T-helper 17 cell (primary cell): ENCODE results near the gene SRD5A3. TPM values are rescaled to one million over a fixed set of nuclear protein-coding genes. Genes with fewer than 3 reads are reported as not detected.
A peak's percentile ranks its signal among the peaks of the same experiment; 100 is the strongest.
"Not testable (repeated sequence)": the region's sequence is repeated elsewhere in the genome, so short reads cannot be mapped to it uniquely, and the experiment has no call there.

Source experiments
- ATAC-seq: fragments of 150-1000 bp; cut with Tn5 transposase; 2 replicates; pipeline ENCODE4 v1.10.0; 2021; ENCODE audit warnings: mild to moderate bottlenecking, moderate library complexity
- DNase-seq, 3 donors: peaks; one replicate each; pipeline versions ENCODE4 v3.0.0 to v3.0.0-alpha.2; 2020 to 2021
- H3K9me3 ChIP-seq: one replicate; pipeline ENCODE4 v1.7.0; 2013; ENCODE audit warnings: low read length, mild to moderate bottlenecking; ENCODE audit not compliant: control insufficient read depth, poor library complexity, severe bottlenecking
- H3K27ac Mint-ChIP-seq: one replicate; pipeline ENCODE4 v1.8.0; 2022; ENCODE audit warnings: mild to moderate bottlenecking, moderate library complexity, mixed read lengths
- H3K27me3 Mint-ChIP-seq: one replicate; pipeline ENCODE4 v1.8.0; 2022; ENCODE audit warnings: mixed read lengths
- H3K36me3 Mint-ChIP-seq: one replicate; pipeline ENCODE4 v1.8.0; 2022; ENCODE audit warnings: low read depth, mixed read lengths
- H3K4me1 Mint-ChIP-seq: one replicate; pipeline ENCODE4 v1.8.0; 2022; ENCODE audit warnings: mild to moderate bottlenecking, mixed read lengths
- H3K4me3 Mint-ChIP-seq: one replicate; pipeline ENCODE4 v1.8.0; 2022; ENCODE audit warnings: mild to moderate bottlenecking, moderate library complexity, mixed read lengths
- total RNA-seq, 4 donors: library from RNA in 2 of 4; stranded (reverse) in 2 of 4; gene quantifications; one replicate each; pipeline ENCODE4 v1.2.3 and lab custom pipeline; 2022 to 2026

SRD5A3 gene
- total RNA-seq, 2 donors from 2014 or later: 1.8 to 2.6 TPM

DNA sequence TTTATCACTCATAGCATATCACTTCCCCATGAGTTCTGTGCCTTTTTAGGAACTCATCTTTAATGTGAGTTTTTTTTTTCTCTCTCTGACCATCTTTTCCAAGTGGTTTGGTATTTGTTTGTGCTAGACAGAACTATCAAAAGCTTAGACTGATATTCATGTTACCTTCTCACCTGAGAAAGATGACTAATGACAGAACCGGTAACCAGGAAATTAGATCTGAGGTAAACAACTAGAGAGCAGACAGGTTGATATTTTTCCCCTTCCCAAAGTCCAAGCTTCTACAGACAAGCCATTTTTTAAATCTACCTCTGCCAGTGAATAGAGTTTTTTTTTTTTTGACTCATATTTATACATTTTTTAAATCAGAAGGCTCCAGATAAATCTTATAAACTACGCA, 17.0 kb upstream of the SRD5A3 start:
- no peak for DNase-seq
- no peak overlapping the region for H3K27ac Mint-ChIP-seq
- ATAC-seq: no peak
- H3K9me3 ChIP-seq: no peaks in the 10 kb centered on the region
- no peaks in the 10 kb centered on the region for H3K36me3 Mint-ChIP-seq
- H3K4me1 Mint-ChIP-seq: no peaks in the 10 kb centered on the region
- peaks cover 28% of the 10 kb centered on the region for H3K27me3 Mint-ChIP-seq
- H3K4me3 Mint-ChIP-seq: no peak overlapping the region

DNA sequence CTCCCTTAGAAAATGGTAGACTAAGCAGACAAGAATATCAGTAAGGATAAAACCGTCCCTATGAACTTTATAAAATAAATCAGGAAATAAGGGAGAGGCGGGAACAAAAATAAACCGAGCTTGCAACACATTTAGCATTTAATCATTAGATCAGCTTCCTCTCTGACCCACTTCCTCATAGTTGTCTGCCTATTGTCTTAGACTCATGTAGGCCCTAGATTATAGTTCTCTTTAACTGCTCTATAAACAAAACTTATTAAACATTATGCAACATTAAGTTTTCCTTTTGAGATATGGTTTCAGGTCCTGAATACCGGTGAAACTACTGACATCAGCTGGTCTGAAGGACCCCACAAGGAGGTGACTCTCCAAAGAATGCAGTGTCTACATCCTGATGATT, 15.8 kb upstream of the SRD5A3 start:
- no peaks in the 10 kb centered on the region for H3K36me3 Mint-ChIP-seq
- ATAC-seq: no peak
- no peak overlapping the region for H3K4me3 Mint-ChIP-seq
- H3K27ac Mint-ChIP-seq: no peak overlapping the region
- H3K4me1 Mint-ChIP-seq: no peaks in the 10 kb centered on the region
- no peak for DNase-seq
- H3K9me3 ChIP-seq: no peaks in the 10 kb centered on the region
- H3K27me3 Mint-ChIP-seq: peaks cover 19% of the 10 kb centered on the region

DNA sequence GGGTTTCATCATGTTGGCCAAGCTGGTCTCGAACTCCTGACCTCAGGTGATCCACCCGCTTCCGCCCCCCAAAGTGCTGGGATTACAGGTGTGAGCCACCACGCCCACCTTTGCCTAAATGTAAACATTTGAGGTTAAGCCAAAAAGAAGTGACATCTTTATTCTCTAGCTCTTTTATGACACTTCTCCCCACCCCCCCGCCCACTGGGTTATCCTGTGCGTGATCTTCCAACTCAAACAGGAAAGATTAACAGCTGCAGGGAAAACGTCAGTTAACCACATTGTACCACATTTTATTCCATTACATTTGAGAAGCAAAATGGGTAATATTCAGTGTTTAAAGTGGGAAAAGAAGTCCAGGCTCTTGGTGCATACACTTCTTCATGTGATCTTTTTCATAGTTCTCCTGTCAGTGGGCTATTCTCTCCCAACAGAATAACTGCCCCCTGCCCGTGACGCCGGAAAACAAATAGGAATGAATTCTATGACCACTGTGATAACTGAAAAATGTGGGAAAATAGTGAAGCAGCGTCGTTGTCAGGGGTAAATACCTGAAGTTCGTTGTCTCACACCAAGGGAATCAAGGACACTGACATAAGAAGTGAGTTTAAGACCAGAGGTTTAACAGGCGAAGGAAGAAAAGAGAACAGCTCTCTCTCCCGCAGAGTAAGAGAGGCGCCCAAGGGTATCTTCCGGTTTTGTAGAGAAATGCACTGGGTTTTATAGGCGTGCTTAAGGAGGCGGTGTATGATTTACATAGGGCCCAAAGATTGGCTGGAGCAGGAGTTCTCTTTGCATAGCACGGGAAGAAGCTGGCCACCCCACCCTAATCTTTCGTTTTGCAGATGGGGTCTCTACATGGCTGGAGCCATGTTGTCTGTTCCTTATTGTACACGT, 9.7 kb upstream of the SRD5A3 start:
- Mint-ChIP-seq H3K4me3 (no peak overlapping the region), H3K27ac (no peak overlapping the region), H3K36me3 (peaks cover 3% of the 10 kb centered on the region), H3K27me3 (peaks cover 23% of the 10 kb centered on the region), H3K4me1 (no peaks in the 10 kb centered on the region)
- H3K9me3 ChIP-seq: no peaks in the 10 kb centered on the region
- ATAC-seq: no peak
- no peak for DNase-seq

DNA sequence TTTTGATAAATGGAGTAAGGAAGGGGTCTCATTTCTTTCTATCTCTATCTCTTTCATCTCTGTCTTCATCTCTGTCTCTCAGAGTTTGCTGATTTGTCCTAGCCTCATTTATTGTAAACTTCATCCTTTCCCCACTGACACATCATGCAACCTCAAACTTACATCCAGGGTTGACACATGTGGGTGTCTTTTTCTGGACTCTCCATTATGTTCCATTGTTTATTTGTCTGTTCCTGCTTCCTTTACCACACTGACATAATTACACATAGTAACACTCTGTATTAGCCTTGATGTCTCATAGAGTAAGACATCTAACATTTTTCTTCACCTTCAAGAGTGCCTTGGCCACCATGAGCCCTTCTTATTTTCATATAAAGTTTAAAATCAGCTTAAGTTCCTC, 8.1 kb upstream of the SRD5A3 start:
- no peak overlapping the region for H3K4me3 Mint-ChIP-seq
- H3K4me1 Mint-ChIP-seq: no peaks in the 10 kb centered on the region
- DNase-seq (no peak), ATAC-seq (no peak)
- no peak overlapping the region for H3K27ac Mint-ChIP-seq
- H3K9me3 ChIP-seq: no peaks in the 10 kb centered on the region
- peaks cover 3% of the 10 kb centered on the region for H3K36me3 Mint-ChIP-seq
- H3K27me3 Mint-ChIP-seq: peaks cover 23% of the 10 kb centered on the region

DNA sequence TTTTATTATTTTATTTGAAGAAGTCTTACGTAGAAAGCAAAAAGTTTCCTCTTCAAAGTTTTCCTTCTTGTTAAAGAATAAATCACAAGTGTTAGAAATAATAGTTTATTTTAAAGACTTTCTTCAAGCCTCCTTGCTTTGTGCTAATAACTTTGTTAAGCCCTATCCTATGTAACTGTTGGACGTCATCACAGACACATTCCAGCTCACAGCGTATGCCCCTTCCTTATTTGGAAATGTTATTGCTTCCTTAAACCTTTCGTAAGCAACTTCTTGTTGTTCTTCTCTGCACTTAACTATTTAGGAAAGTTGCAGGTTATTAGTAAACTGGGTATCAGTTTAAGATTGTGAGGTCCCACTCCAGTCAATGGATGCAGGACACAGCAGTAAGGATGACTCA, 7.6 kb upstream of the SRD5A3 start:
- no peak for DNase-seq
- Mint-ChIP-seq H3K27me3 (peaks cover 23% of the 10 kb centered on the region), H3K27ac (no peak overlapping the region), H3K4me1 (no peaks in the 10 kb centered on the region), H3K4me3 (no peak overlapping the region), H3K36me3 (peaks cover 3% of the 10 kb centered on the region)
- H3K9me3 ChIP-seq: no peaks in the 10 kb centered on the region
- no peak for ATAC-seq

DNA sequence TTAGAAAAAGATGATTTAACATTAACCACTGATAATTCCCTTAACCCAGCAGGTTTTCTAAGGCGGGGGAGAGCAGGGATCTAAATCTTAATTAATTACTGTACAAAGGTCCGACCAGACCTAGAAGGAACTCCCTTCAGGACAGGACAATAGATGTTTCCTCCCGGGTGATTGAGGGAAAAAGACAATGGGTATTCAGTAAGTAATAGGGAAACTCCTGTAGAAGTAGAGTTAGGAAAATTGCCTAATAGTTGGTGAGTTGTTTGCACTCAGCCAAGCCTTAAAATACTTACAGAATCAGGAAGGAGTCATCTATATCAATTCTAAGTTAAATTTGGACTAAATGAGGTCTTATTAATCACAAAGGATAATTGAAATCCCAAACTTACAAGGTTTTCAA, 5.8 kb upstream of the SRD5A3 start:
- ATAC-seq: no peak

DNA sequence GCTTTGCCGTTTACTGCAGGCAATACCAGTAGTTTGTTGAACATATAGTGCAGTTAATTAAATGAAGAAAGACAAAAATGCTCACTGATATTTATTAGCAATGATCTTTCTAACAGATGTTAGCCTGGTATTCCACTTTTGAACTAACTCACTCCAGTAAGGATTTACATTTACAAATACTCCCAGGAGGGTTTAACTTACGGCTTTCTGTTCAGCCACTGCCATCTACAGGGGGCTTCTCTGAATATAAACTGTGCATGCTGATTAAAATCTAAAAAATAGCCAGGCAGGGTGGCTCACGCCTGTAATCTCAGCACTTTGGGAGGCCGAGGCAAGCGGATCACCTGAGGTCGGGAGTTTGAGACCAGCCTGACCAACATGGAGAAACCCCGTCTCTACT, 2.2 kb upstream of the SRD5A3 start:
- H3K4me3 Mint-ChIP-seq: no peak overlapping the region
- no peak for ATAC-seq
- H3K36me3 Mint-ChIP-seq: no peaks in the 10 kb centered on the region
- H3K27me3 Mint-ChIP-seq: peaks cover 6% of the 10 kb centered on the region
- no peak overlapping the region for H3K27ac Mint-ChIP-seq
- no peaks in the 10 kb centered on the region for H3K9me3 ChIP-seq
- peaks cover 9% of the 10 kb centered on the region for H3K4me1 Mint-ChIP-seq
- no peak for DNase-seq

More for the DNA sequence above, 5.8 kb upstream of the SRD5A3 start:
- H3K4me3 Mint-ChIP-seq: no peak overlapping the region
- no peaks in the 10 kb centered on the region for H3K9me3 ChIP-seq
- DNase-seq: no peak
- H3K36me3 Mint-ChIP-seq: peaks cover 3% of the 10 kb centered on the region
- no peaks in the 10 kb centered on the region for H3K4me1 Mint-ChIP-seq
- H3K27ac Mint-ChIP-seq: no peak overlapping the region
- H3K27me3 Mint-ChIP-seq: peaks cover 23% of the 10 kb centered on the region

DNA sequence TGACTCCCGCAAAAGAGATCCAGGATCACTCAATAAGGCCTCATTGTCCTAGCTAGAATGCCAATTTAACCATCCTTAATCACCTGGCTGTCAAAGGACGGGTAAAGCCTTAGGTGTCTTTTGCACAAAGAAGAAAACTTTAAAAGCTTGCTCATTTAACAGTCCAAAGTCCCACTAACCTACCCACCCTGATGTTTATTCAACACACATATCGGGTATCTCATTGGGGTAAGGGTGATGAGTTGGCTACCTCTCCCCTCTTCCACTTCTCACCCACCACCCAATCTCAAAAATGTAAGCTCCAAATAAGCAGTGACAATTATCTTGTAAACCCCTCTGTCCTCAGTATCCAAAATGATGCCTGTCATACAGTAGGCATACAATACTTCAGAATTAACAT, 988 bp upstream of the SRD5A3 start:
- no peaks in the 10 kb centered on the region for H3K36me3 Mint-ChIP-seq
- no peak for DNase-seq
- no peaks in the 10 kb centered on the region for H3K9me3 ChIP-seq
- H3K27ac Mint-ChIP-seq: no peak overlapping the region
- H3K4me3 Mint-ChIP-seq: no peak overlapping the region
- peaks cover 9% of the 10 kb centered on the region for H3K4me1 Mint-ChIP-seq
- no peak for ATAC-seq
- no peaks in the 10 kb centered on the region for H3K27me3 Mint-ChIP-seq

DNA sequence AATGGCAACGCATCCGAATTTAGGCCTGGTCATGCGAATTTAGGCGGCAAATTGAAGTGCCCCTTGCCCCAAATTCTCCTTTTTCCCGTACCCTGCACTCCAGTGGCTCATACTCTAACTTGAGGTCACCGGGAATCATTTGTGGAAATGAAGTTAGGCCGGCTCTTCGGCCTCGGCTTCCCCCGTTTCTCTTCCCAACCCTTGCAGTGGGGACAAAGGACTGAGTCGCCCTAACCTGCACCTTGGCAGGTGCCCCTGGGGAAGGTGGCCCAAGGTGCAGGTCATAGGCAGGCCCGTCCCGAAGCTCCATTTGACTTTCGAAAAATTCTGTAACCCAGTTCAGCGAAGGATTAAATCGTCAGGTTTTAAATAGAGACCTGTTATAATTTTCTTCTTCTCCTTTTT, 811 bp downstream of the SRD5A3 start:
- Mint-ChIP-seq H3K36me3 (no peaks in the 10 kb centered on the region), H3K27ac (no peak overlapping the region), H3K4me1 (peaks cover 9% of the 10 kb centered on the region), H3K27me3 (no peaks in the 10 kb centered on the region), H3K4me3 (peak overlapping the region; percentile 71)
- ATAC-seq (no peak), DNase-seq (no peak)
- H3K9me3 ChIP-seq: no peaks in the 10 kb centered on the region

DNA sequence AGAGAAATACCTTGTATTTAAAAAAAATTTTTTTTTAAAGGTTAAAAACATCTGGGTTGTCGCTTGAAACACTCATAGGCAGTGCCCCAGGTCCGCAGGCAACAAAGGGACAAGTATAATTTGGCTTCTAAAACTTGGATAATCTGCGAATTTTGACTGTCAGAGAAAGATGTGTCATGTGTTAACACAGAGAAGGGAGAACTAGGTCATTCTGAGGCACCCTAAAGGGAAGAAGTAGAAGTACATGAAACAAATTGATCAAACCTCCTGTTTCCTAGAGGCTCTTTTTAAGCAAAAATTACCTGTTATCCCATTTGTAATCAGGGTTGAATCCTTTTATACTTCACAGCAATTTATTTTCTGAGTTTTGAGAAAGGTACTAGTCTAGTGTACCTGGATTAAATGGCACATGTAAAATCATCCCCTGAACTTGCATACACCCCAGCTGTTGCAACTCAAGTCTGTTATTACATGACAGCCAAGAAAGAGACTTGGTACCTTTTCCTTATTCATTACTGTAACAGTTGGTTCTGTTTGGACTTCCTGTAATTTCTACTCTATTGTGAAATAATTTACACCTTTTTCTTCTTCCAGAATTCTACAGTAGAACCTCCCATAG, 1.7 kb downstream of the SRD5A3 start:
- peaks cover 9% of the 10 kb centered on the region for H3K4me1 Mint-ChIP-seq
- ATAC-seq (no peak), DNase-seq (no peak)
- no peaks in the 10 kb centered on the region for H3K36me3 Mint-ChIP-seq
- H3K27ac Mint-ChIP-seq: no peak overlapping the region
- peak overlapping the region; percentile 71 for H3K4me3 Mint-ChIP-seq
- H3K9me3 ChIP-seq: no peaks in the 10 kb centered on the region
- no peaks in the 10 kb centered on the region for H3K27me3 Mint-ChIP-seq

DNA sequence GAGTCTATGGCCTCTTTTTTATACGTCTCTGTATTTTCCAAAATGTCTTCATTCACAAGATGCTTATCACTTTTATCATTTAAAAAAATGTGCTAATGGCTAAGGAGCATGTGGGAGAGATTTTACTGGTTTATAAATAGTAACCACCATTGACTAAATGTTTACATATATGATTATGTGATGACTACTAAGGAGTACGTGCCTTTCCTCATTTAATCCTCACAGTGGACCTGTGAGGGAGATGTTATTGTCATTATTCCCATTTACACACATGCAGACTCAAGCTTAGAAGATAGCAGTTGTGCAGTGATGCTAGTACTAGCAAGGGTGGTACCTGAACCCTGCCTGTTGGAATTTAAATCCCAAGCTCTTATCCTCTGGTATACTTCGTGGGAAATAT, 2.4 kb downstream of the SRD5A3 start:
- H3K9me3 ChIP-seq: no peaks in the 10 kb centered on the region
- DNase-seq (no peak), ATAC-seq (no peak)
- Mint-ChIP-seq H3K27me3 (no peaks in the 10 kb centered on the region), H3K36me3 (no peaks in the 10 kb centered on the region), H3K27ac (no peak overlapping the region), H3K4me3 (no peak overlapping the region), H3K4me1 (peaks cover 9% of the 10 kb centered on the region)

DNA sequence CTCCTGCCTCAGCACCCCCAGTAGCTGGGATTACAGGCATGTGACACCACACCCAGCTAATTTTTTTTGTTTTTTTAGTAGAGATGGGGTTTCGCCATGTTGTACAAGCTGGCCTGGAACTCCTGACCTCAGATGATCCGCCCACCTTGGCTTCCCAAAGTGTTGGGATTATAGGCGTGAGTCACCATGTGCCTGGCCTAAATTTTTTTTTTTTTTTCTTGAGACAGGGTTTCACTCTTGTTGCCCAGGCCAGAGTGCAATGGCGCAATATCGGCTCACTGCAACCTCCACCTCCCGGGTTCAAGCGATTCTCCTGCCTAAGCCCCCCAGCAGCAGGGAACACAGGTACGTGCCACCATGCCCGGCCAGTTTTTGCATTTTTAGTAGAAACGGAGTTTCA, 4.8 kb downstream of the SRD5A3 start:
- not testable (repeated sequence) for H3K4me1 Mint-ChIP-seq, H3K27ac Mint-ChIP-seq

DNA sequence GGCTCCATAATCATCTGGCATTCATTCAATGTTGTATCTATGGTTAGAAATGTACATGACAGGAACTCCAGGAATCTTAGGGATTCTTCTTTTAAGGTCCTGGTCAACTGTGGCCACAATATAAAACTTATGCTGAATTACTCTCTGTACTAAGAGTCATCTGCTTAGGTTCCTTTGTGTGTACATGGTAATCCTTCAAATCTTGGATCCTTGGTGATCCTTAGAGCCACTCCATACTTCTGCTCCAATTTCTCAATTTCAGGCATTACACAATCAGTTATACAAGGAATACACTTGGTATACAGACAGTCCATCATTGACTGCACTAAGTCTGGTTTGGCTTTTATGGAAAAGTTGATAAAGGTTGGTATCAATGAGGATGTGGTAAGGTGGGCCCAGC, 5.8 kb downstream of the SRD5A3 start:
- Mint-ChIP-seq H3K36me3 (peaks cover 2% of the 10 kb centered on the region), H3K4me1 (peaks cover 6% of the 10 kb centered on the region), H3K27me3 (no peaks in the 10 kb centered on the region), H3K4me3 (no peak overlapping the region), H3K27ac (no peak overlapping the region)
- DNase-seq (no peak), ATAC-seq (no peak)
- no peaks in the 10 kb centered on the region for H3K9me3 ChIP-seq

More for the DNA sequence above, 4.8 kb downstream of the SRD5A3 start:
- not testable (repeated sequence) for ATAC-seq, H3K9me3 ChIP-seq, H3K36me3 Mint-ChIP-seq, H3K27me3 Mint-ChIP-seq, DNase-seq, H3K4me3 Mint-ChIP-seq

DNA sequence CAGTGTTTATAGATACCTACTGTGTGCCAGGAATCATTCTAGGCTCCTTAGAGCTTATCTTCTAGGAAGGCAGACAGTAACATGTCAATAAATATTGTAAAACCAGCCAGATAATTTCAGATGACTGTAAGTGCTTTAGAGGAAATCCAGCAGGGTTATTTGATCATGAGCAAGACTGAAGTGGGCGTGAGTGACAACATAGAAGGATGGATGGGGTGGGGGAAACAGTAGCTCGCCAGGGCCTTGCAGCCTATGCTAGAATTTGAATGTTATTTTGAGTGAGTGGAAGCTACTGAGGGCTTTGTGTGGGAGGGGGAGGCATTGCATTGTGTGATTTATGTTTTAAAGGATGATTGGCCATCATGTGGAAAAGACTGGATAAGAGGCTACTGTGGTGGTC, 6.7 kb downstream of the SRD5A3 start:
- no peaks in the 10 kb centered on the region for H3K27me3 Mint-ChIP-seq
- H3K9me3 ChIP-seq: no peaks in the 10 kb centered on the region
- no peak overlapping the region for H3K4me3 Mint-ChIP-seq
- DNase-seq (no peak), ATAC-seq (no peak)
- H3K36me3 Mint-ChIP-seq: peaks cover 2% of the 10 kb centered on the region
- H3K4me1 Mint-ChIP-seq: no peaks in the 10 kb centered on the region
- H3K27ac Mint-ChIP-seq: no peak overlapping the region
